ENCODE results near the gene ZNF460. TPM values are rescaled to one million over a fixed set of nuclear protein-coding genes. Genes with fewer than 3 reads are reported as not detected.
A peak's percentile ranks its signal among the peaks of the same experiment; 100 is the strongest.

ZNF460 gene
- total and polyA plus RNA-seq, 2 of the 13 experiments (the other 11 are each of a cell fraction or from before 2014, with no cell fraction given): 14.5 to 44.8 TPM

DNA sequence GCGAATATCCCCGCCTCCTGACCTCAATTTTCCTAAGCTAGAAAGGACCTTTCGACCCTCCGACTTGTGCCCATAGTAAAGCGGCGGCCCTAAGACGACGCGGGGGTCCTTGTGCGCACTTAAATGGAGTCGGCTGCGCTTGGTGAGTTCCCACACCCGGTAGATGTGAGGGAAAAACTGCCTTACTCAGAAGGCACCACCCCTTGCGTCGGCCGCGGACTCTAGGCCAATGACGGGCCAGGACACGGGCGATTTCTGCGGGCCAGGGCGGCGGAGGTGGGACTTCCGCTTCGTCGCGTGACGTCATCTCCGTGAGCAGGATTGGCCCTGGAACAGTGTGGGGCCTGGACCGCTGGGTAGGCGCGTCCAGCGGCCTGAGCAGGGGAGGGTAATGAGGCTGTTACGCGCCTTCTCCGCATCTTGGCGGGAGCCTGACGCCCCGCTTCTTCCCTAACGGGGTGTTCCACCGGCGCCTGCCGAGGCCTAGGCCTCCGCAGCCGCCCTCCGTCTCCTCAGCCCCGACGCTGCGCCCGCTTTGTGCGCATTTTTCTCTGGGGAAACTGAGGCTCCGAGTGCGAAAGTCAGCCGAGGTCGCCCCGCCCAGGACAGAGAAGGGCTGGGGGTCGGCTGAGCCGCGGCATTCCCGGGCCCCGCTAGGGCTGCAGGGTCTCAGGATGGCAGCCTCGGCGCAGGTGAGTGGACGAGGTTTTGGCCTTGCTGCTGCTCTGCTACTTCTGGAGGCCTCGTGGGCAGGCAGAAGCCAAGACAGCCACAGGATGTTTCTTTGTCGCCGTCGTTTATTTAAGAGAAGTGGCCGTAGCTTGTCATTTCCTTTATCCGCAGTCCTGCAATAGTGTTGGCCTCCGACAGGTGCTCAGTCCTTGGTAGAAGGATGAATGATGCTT is 40.1 kb downstream of the ZNF460 start, which contains the start of gene ZNF543 (continued):
- TF ChIP-seq, protein P1, sequence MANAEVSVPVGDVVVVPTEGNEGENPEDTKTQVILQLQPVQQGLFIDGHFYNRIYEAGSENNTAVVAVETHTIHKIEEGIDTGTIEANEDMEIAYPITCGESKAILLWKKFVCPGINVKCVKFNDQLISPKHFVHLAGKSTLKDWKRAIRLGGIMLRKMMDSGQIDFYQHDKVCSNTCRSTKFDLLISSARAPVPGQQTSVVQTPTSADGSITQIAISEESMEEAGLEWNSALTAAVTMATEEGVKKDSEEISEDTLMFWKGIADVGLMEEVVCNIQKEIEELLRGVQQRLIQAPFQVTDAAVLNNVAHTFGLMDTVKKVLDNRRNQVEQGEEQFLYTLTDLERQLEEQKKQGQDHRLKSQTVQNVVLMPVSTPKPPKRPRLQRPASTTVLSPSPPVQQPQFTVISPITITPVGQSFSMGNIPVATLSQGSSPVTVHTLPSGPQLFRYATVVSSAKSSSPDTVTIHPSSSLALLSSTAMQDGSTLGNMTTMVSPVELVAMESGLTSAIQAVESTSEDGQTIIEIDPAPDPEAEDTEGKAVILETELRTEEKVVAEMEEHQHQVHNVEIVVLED (CRISPR knock-in tag; IDR thresholded peaks at IDR 0.05; ENCODE audit: borderline replicate concordance): peak; percentile 95
- no peak for TF ChIP-seq HOXA5 (CRISPR knock-in tag; IDR thresholded peaks at IDR 0.05)
- TF ChIP-seq, protein P2, sequence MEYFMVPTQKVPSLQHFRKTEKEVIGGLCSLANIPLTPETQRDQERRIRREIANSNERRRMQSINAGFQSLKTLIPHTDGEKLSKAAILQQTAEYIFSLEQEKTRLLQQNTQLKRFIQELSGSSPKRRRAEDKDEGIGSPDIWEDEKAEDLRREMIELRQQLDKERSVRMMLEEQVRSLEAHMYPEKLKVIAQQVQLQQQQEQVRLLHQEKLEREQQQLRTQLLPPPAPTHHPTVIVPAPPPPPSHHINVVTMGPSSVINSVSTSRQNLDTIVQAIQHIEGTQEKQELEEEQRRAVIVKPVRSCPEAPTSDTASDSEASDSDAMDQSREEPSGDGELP (IDR thresholded peaks at IDR 0.05; ENCODE audit: borderline replicate concordance, low read depth): no peak; the same call in 1 of the 2 replicates
- TF ChIP-seq ZNF839 (CRISPR knock-in tag; IDR thresholded peaks at IDR 0.05; ENCODE audit: borderline replicate concordance): no peak
- TF ChIP-seq, protein P3, sequence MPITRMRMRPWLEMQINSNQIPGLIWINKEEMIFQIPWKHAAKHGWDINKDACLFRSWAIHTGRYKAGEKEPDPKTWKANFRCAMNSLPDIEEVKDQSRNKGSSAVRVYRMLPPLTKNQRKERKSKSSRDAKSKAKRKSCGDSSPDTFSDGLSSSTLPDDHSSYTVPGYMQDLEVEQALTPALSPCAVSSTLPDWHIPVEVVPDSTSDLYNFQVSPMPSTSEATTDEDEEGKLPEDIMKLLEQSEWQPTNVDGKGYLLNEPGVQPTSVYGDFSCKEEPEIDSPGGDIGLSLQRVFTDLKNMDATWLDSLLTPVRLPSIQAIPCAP (CRISPR knock-in tag; IDR thresholded peaks at IDR 0.05; ENCODE audit: low read depth): no peak
- TF ChIP-seq ZNF230 (CRISPR knock-in tag; IDR thresholded peaks at IDR 0.05): no peak
- TF ChIP-seq ZNF337 (CRISPR knock-in tag; IDR thresholded peaks at IDR 0.05; ENCODE audit: borderline replicate concordance, low read depth): peak; percentile 58; the same call in 1 of the 2 replicates
- TF ChIP-seq ZNF564 (CRISPR knock-in tag; IDR thresholded peaks at IDR 0.05): no peak
- TF ChIP-seq, protein P4, sequence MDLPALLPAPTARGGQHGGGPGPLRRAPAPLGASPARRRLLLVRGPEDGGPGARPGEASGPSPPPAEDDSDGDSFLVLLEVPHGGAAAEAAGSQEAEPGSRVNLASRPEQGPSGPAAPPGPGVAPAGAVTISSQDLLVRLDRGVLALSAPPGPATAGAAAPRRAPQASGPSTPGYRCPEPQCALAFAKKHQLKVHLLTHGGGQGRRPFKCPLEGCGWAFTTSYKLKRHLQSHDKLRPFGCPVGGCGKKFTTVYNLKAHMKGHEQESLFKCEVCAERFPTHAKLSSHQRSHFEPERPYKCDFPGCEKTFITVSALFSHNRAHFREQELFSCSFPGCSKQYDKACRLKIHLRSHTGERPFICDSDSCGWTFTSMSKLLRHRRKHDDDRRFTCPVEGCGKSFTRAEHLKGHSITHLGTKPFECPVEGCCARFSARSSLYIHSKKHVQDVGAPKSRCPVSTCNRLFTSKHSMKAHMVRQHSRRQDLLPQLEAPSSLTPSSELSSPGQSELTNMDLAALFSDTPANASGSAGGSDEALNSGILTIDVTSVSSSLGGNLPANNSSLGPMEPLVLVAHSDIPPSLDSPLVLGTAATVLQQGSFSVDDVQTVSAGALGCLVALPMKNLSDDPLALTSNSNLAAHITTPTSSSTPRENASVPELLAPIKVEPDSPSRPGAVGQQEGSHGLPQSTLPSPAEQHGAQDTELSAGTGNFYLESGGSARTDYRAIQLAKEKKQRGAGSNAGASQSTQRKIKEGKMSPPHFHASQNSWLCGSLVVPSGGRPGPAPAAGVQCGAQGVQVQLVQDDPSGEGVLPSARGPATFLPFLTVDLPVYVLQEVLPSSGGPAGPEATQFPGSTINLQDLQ (CRISPR knock-in tag; IDR thresholded peaks at IDR 0.05): no peak
- no peak for TF ChIP-seq TSC22D2 (CRISPR knock-in tag; IDR thresholded peaks at IDR 0.05; ENCODE audit: borderline replicate concordance)
- TF ChIP-seq PLRG1 (conservative IDR thresholded peaks at IDR 0.05): no peak
- TF ChIP-seq TP53 (CRISPR knock-in tag; conservative IDR thresholded peaks at IDR 0.05): no peak
- no peak for TF ChIP-seq KLF9 (CRISPR knock-in tag; IDR thresholded peaks at IDR 0.05; ENCODE audit: low read depth)
- TF ChIP-seq, protein P5, sequence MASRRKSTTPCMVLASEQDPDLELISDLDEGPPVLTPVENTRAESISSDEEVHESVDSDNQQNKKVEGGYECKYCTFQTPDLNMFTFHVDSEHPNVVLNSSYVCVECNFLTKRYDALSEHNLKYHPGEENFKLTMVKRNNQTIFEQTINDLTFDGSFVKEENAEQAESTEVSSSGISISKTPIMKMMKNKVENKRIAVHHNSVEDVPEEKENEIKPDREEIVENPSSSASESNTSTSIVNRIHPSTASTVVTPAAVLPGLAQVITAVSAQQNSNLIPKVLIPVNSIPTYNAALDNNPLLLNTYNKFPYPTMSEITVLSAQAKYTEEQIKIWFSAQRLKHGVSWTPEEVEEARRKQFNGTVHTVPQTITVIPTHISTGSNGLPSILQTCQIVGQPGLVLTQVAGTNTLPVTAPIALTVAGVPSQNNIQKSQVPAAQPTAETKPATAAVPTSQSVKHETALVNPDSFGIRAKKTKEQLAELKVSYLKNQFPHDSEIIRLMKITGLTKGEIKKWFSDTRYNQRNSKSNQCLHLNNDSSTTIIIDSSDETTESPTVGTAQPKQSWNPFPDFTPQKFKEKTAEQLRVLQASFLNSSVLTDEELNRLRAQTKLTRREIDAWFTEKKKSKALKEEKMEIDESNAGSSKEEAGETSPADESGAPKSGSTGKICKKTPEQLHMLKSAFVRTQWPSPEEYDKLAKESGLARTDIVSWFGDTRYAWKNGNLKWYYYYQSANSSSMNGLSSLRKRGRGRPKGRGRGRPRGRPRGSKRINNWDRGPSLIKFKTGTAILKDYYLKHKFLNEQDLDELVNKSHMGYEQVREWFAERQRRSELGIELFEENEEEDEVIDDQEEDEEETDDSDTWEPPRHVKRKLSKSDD (CRISPR knock-in tag; IDR thresholded peaks at IDR 0.05; ENCODE audit: low read depth): peak; percentile 87
- TF ChIP-seq ZKSCAN1 (IDR thresholded peaks at IDR 0.05; ENCODE audit: low read length): no peak
- peak; percentile 84; the same call in 1 of the 2 replicates for TF ChIP-seq ZNF598 (CRISPR knock-in tag; IDR thresholded peaks at IDR 0.05; ENCODE audit: borderline replicate concordance)
- TF ChIP-seq TEAD3 (CRISPR knock-in tag; optimal IDR thresholded peaks at IDR 0.05; ENCODE audit: borderline replicate concordance): peak; percentile 38
- peak; percentile 8; the same call in 1 of the 2 replicates for TF ChIP-seq ETV5 (CRISPR knock-in tag; IDR thresholded peaks at IDR 0.05; ENCODE audit: borderline replicate concordance)
